ENCODE data around the gene BRAF.

DNA sequence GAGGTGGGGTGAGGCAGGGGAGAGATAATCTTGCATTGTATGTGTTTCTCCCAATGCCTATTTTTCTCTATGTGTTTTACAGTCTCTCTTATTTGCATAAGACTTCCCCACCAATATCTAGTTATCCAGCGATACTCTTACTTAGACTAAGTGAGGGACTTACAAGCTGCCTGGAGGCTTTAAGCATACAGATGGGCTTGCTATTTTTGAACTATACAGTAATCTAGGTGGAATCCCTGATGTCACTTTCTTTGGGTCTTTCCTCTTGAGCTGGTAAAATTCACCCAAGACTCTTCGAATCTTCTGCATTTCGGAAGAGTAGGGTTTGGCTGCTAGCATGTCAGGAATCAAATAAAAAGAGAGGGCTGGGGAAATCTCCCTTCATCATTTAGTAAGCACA lies 151.6 kb downstream of the BRAF start:
- TF ChIP-seq, protein P1, sequence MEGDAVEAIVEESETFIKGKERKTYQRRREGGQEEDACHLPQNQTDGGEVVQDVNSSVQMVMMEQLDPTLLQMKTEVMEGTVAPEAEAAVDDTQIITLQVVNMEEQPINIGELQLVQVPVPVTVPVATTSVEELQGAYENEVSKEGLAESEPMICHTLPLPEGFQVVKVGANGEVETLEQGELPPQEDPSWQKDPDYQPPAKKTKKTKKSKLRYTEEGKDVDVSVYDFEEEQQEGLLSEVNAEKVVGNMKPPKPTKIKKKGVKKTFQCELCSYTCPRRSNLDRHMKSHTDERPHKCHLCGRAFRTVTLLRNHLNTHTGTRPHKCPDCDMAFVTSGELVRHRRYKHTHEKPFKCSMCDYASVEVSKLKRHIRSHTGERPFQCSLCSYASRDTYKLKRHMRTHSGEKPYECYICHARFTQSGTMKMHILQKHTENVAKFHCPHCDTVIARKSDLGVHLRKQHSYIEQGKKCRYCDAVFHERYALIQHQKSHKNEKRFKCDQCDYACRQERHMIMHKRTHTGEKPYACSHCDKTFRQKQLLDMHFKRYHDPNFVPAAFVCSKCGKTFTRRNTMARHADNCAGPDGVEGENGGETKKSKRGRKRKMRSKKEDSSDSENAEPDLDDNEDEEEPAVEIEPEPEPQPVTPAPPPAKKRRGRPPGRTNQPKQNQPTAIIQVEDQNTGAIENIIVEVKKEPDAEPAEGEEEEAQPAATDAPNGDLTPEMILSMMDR (IDR thresholded peaks at IDR 0.05) = no peak
- no peak for TF ChIP-seq POLR2A (IDR thresholded peaks at IDR 0.05; ENCODE audit: low read depth)
- TF ChIP-seq POLR2AphosphoS5 (IDR thresholded peaks at IDR 0.05) = no peak
